ENCODE data around the gene UPF1. TPM values are rescaled to one million over a fixed set of nuclear protein-coding genes. Genes with fewer than 3 reads are reported as not detected.
A peak's percentile ranks its signal among the peaks of the same experiment; 100 is the strongest.

Gene UPF1
- polyA plus RNA-seq, 3 donors = 2.6 to 43.7 (median 3.2) TPM

DNA sequence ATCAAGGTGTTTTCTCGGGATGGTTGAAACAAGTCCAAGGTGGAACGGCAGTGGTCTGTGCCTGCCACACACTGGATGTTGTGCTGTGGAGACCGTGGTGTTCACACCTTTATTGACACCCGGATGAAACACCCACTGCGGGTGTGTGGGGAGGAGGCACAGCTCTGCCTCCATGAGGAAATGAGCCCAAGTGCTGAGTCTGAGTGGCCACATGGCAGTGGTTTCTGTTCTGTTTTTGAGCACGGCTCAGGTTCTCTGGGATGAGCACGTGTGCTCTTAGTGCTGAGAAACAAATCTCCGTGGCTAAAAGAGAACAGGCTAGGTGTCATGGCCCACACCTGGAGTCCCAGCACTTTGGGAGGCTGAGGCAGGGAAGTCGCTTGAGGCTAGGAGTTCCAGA lies 29.5 kb downstream of the UPF1 start:
- no peaks in the 10 kb centered on the region for H3K9me3 Mint-ChIP-seq
- intact Hi-C loops (cut with micrococcal nuclease) = no loop called here
- no peak for DNase-seq
- Histone ChIP-seq H3K79me2 (ENCODE audit: insufficient read depth, low read length) (peaks cover 7% of the 10 kb centered on the region), H4K20me1 (ENCODE audit: insufficient read depth, low read length) (peaks cover 100% of the 10 kb centered on the region), H3K4me1 (ENCODE audit: control insufficient read depth in 1 of 2, insufficient read depth in 2 of 2, low read length in 2 of 2) (peaks cover 4 to 8% of the 10 kb centered on the region in 2 donors), H3K9me3 (replicated peaks in 1 of 2; ENCODE audit: control insufficient read depth in 1 of 2, insufficient read depth in 1 of 2, low read length in 2 of 2) (no peaks in the 10 kb centered on the region), H3K36me3 (replicated peaks in 1 of 2; ENCODE audit: control insufficient read depth in 1 of 2, insufficient read depth in 2 of 2, low read length in 2 of 2) (peaks cover 98 to 100% of the 10 kb centered on the region in 2 donors), H3K27me3 (ENCODE audit: control insufficient read depth in 2 of 2, insufficient read depth in 2 of 2, low read length in 2 of 2) (no peaks in the 10 kb centered on the region), H3K27ac (ENCODE audit: low read depth in 1 of 2, low read length in 2 of 2) (peak overlapping the region in 1 of 2 donors; percentile 51), H3K4me3 (replicated peaks in 1 of 3; ENCODE audit: low read depth in 2 of 3, low read length in 3 of 3) (no peak overlapping the region), H3K4me2 (replicated peaks; ENCODE audit: extremely low read depth, low read length, poor library complexity, severe bottlenecking) (no peak overlapping the region), H3K9ac (ENCODE audit: insufficient read depth, low read length, poor library complexity, severe bottlenecking) (no peak overlapping the region), H2AFZ (ENCODE audit: insufficient read depth, low read depth, low read length, poor library complexity, severe bottlenecking) (no peak overlapping the region)
- 26% methylated on average over 9 of the region's 9 CpGs for WGBS (ENCODE audit: insufficient coverage)
- peaks cover 6% of the 10 kb centered on the region for H3K4me1 Mint-ChIP-seq
- peaks cover 87 to 97% of the 10 kb centered on the region in 2 donors for H3K36me3 Mint-ChIP-seq
- H3K27ac Mint-ChIP-seq = peak overlapping the region in 1 of 7 donors; percentile 70
- no peak for TF ChIP-seq CTCF (IDR thresholded peaks at IDR 0.05)
- H3K27me3 Mint-ChIP-seq (ENCODE audit: low read depth in 3 of 3) = peaks cover 0 to 2% (median 0%) of the 10 kb centered on the region in 3 donors
- H3K4me3 Mint-ChIP-seq = no peak overlapping the region

GRCh38 chr19:18861917-18862316 lies 30.2 kb downstream of the UPF1 start:
- H3K9ac ChIP-seq (ENCODE audit: insufficient read depth, low read length, poor library complexity, severe bottlenecking) = no peak overlapping the region
- H3K4me3 Mint-ChIP-seq = no peak overlapping the region
- no peaks in the 10 kb centered on the region for H3K9me3 Mint-ChIP-seq
- 97% methylated on average over 12 of the region's 12 CpGs for WGBS (ENCODE audit: insufficient coverage)
- peaks cover 94 to 97% of the 10 kb centered on the region in 2 donors for H3K36me3 ChIP-seq (replicated peaks in 1 of 2; ENCODE audit: control insufficient read depth in 1 of 2, insufficient read depth in 2 of 2, low read length in 2 of 2)
- H3K4me1 Mint-ChIP-seq = peaks cover 6% of the 10 kb centered on the region
- no peak for DNase-seq
- intact Hi-C loops (cut with micrococcal nuclease) = no loop called here
- no peak for TF ChIP-seq CTCF (IDR thresholded peaks at IDR 0.05)
- no peak overlapping the region for H3K4me2 ChIP-seq (replicated peaks; ENCODE audit: extremely low read depth, low read length, poor library complexity, severe bottlenecking)
- H3K9me3 ChIP-seq (replicated peaks in 1 of 2; ENCODE audit: control insufficient read depth in 1 of 2, insufficient read depth in 1 of 2, low read length in 2 of 2) = no peaks in the 10 kb centered on the region
- peak overlapping the region in 1 of 2 donors; percentile 51 for H3K27ac ChIP-seq (ENCODE audit: low read depth in 1 of 2, low read length in 2 of 2)
- peaks cover 100% of the 10 kb centered on the region for H4K20me1 ChIP-seq (ENCODE audit: insufficient read depth, low read length)
- H3K27ac Mint-ChIP-seq = peak overlapping the region in 1 of 7 donors; percentile 24
- peaks cover 7% of the 10 kb centered on the region for H3K79me2 ChIP-seq (ENCODE audit: insufficient read depth, low read length)
- H3K4me3 ChIP-seq (replicated peaks in 1 of 3; ENCODE audit: low read depth in 2 of 3, low read length in 3 of 3) = no peak overlapping the region
- no peak overlapping the region for H2AFZ ChIP-seq (ENCODE audit: insufficient read depth, low read depth, low read length, poor library complexity, severe bottlenecking)
- H3K4me1 ChIP-seq (ENCODE audit: control insufficient read depth in 1 of 2, insufficient read depth in 2 of 2, low read length in 2 of 2) = peaks cover 4 to 8% of the 10 kb centered on the region in 2 donors
- H3K36me3 Mint-ChIP-seq = peaks cover 86 to 97% of the 10 kb centered on the region in 2 donors
- no peaks in the 10 kb centered on the region for H3K27me3 ChIP-seq (ENCODE audit: control insufficient read depth in 2 of 2, insufficient read depth in 2 of 2, low read length in 2 of 2)
- H3K27me3 Mint-ChIP-seq (ENCODE audit: low read depth in 3 of 3) = peaks cover 2 to 3% (median 2%) of the 10 kb centered on the region in 3 donors

Measured in CD14-positive monocyte (primary cell).